Stimulated activated CD4-positive, alpha-beta T cell treated with anti-CD3 and anti-CD28 coated beads, Interleukin-15, amount 100 ng/mL, for 48 hours (primary cell): ENCODE measurements around the gene CGN.

Experiments used
- DNase-seq, 2 donors: peaks; one replicate each; pipeline ENCODE4 v3.0.0-alpha.2; 2020; ENCODE audit warnings: low read depth in 2 of 2

Gene CGN

DNA sequence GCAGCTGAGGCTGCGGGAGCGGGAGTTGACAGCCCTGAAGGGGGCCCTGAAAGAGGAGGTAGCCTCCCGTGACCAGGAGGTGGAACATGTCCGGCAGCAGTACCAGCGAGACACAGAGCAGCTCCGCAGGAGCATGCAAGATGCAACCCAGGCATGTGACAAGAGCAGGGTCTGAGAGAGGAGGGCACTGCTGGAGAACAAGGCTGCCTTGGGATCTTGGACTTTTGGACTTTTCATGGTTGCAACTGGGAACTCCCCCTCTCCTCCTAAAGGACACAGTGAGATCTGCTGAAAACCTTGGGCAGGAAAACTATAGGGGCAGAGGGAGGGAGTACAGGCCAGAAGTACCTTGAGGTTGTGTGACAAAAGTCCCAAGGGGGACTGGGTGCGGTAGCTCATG, 13.5 kb downstream of the CGN start:
- DNase-seq = no peak

DNA sequence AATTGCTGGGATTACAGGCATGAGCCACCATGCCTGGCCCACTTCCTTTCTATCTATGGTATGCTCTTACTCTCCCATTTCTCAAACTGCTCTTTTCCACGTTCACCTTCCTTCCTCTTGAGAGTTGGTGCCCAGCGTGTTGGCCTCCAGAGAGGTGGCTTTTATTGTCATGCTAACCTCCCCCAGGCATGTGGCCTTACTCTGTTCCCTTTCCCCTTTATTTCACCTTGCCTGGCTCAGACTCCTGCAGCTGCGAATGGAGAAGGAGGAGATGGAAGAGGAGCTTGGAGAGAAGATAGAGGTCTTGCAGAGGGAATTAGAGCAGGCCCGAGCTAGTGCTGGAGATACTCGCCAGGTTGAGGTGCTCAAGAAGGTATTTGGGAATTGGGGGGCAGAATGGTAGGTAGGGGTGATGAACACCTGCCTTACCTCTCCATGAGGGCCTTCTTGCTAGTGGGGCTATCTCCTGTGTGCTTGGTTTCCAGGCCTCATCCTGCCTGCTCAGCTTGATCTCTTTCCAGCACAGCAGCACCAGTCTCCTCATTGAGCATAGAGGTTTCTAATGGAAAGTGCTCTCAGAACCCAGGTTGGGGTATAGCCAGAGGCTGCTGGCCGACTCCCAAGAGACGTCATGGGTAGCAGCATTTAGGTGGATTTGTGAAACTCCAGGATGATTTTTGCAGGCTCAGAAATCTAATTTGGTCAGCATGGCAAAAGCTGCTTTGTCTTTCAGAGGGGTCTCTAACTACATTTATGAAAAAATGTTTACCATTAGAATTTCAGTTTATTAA, 15.7 kb downstream of the CGN start:
- DNase-seq = no peak

DNA sequence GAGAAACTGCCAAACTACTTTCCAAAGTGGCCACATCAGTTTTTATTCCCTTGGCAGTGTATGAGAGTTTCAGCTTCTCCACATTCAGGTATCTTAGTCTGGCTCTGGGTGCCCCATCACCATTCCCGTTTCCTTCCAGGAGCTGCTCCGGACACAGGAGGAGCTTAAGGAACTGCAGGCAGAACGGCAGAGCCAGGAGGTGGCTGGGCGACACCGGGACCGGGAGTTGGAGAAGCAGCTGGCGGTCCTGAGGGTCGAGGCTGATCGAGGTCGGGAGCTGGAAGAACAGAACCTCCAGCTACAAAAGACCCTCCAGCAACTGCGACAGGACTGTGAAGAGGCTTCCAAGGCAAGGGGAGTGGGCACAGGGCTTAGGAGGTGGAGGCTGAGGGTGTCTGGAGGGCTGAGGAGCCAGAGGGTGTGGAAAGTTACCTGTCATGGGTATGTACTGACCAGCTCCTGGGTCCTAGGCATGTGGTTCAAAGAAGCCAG, 18.1 kb downstream of the CGN start:
- no peak for DNase-seq

DNA sequence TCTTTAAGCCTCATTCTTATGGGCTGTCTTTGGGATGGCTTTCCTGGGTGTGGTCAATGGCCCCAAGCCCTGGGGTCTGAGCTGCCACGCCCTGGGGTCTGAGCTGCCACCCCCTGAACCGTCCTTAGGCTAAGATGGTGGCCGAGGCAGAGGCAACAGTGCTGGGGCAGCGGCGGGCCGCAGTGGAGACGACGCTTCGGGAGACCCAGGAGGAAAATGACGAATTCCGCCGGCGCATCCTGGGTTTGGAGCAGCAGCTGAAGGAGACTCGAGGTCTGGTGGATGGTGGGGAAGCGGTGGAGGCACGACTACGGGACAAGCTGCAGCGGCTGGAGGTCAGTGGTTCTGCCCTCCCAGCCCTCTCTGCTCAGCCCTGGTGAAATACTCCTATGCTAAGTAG, 18.6 kb downstream of the CGN start:
- no peak for DNase-seq

DNA sequence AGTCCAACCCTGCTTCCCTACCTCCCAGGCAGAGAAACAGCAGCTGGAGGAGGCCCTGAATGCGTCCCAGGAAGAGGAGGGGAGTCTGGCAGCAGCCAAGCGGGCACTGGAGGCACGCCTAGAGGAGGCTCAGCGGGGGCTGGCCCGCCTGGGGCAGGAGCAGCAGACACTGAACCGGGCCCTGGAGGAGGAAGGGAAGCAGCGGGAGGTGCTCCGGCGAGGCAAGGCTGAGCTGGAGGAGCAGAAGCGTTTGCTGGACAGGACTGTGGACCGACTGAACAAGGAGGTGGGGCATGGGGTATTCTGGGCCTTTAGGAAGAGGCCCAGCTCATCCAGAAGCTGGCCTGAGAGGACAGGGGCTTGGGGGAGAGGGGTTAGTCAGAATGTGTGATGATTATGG, 19.3 kb downstream of the CGN start:
- DNase-seq = no peak

DNA sequence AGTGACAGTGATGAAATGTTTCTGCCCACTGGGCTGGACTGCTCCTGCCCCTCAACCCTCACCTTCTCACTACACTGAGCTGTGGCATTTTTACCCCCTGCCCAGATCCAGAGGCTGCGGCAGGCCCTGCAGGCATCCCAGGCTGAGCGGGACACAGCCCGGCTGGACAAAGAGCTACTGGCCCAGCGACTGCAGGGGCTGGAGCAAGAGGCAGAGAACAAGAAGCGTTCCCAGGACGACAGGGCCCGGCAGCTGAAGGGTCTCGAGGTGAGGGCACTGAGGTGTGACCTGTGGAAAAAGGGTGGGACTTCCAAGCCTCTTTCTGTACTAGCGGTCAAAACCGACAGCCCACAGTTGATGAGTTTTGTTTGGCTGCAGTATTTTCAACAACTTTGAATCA, 22.7 kb downstream of the CGN start:
- DNase-seq = no peak

DNA sequence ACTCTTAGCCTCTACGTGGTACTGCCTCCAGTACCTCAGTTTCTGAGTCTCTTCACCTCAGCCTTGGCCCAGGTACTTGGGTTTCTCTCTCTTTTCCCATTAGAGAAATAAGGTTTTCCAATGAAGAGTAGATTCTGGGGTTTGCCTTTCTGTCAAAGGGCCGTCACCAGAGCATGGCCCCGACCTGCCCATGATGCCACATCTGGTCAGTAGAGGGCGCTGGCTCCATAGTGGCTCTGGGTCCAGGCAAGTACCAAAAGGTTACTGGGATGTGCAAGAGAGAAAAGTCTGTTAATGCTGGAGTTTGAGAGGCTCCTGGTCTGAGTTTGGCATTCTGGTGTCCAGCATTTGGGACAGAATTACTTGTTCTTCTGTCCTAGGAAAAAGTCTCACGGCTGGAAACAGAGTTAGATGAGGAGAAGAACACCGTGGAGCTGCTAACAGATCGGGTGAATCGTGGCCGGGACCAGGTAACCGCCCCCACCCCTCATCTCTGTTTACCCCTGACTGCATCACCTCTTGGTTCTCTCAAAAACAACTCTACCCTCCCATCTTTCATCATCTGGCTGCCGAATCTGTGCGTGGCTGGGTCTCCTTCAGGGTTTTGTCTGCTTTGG, 23.6 kb downstream of the CGN start:
- DNase-seq = peak; percentile 48 to 76

DNA sequence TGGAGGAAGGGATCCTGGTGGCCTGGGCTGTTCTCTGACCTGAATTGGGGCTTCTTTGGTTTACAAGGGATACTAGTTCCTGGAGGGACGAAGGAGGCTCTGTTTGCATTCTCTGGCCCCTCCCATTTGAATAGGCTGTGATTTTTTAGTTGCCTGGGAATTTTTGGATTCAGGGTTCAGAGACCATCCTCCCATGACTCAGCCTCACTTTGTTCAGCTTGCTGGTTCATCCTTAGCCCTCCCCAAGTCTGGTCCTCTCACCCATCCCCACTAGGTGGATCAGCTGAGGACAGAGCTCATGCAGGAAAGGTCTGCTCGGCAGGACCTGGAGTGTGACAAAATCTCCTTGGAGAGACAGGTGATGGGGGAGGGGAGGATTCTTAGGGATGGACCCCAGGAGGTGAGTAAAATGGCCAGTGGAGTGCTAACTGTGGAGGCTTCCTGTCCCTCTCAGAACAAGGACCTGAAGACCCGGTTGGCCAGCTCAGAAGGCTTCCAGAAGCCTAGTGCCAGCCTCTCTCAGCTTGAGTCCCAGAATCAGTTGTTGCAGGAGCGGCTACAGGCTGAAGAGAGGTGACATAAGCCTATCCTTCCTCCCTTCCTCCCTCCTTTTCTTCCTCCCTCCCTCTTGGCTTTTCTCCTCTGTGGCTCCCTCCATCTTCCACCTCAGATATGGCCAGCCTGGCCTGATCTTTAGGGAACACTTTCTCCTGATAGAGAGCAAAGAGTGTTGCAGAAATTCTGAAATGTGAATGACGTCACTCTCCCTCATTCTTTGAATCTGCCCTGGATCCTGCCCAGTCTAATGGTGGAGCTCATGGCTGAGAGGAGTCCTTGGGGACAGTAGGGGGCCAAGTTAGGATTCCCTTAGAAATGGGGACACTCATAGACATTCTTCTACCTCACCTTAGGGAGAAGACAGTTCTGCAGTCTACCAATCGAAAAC, 24.4 kb downstream of the CGN start:
- DNase-seq = no peak

DNA sequence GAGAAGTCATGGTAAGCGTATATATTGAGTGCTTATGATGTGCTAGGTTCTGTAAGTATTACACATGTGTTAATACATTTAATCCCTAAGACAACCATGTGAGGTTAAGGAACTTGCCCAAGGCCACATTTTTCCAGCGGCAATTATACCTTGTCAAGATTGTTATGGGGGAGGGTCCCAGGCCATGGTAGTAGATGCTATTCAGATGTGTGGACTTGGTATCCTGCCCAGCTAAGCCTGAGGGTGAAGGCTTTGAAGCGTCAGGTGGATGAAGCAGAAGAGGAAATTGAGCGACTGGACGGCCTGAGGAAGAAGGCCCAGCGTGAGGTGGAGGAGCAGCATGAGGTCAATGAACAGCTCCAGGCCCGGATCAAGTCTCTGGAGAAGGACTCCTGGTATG, 25.3 kb downstream of the CGN start:
- no peak for DNase-seq

DNA sequence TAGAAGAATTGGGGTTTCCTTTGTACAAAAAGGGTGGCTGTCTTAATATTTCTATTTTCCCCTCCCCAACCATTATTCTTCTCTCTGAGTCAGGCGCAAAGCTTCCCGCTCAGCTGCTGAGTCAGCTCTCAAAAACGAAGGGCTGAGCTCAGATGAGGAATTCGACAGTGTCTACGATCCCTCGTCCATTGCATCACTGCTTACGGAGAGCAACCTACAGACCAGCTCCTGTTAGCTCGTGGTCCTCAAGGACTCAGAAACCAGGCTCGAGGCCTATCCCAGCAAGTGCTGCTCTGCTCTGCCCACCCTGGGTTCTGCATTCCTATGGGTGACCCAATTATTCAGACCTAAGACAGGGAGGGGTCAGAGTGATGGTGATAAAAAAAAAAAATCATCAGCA, 25.9 kb downstream of the CGN start:
- no peak for DNase-seq

DNA sequence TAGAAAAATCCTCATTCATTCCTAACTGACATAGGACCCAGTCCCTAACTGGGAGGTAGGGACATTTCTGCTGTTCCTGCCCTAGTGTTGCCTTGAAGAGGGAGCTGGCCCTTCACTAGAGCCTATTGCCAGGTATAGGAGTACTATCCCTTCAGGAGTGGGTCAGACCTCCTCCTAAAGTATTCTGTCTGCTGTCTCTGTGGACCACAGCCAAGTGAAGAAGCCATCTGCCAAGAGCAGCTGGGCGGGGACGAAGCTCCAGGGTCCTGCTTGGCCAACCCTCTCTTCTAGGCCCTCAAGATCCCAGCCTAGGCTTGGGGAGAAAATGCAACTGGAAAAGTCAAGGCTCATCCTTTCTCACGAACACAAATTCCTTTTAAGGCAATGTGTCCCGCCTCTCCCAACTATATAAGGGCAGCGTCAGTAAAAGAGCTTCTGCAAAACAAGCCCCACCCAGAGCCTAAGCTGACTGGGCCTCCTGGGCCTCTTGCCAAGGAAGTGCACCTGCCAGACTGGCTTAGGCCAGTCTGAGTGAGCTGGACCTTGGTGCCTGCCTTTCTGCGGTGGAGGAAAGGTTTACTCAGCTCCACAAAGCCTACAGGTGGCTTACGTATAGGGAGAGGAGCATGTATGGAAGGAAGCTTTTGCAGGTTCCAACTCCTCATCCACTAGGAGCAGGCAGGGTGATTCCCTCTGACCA, 28.3 kb downstream of the CGN start:
- peak; percentile 8 to 10 for DNase-seq

DNA sequence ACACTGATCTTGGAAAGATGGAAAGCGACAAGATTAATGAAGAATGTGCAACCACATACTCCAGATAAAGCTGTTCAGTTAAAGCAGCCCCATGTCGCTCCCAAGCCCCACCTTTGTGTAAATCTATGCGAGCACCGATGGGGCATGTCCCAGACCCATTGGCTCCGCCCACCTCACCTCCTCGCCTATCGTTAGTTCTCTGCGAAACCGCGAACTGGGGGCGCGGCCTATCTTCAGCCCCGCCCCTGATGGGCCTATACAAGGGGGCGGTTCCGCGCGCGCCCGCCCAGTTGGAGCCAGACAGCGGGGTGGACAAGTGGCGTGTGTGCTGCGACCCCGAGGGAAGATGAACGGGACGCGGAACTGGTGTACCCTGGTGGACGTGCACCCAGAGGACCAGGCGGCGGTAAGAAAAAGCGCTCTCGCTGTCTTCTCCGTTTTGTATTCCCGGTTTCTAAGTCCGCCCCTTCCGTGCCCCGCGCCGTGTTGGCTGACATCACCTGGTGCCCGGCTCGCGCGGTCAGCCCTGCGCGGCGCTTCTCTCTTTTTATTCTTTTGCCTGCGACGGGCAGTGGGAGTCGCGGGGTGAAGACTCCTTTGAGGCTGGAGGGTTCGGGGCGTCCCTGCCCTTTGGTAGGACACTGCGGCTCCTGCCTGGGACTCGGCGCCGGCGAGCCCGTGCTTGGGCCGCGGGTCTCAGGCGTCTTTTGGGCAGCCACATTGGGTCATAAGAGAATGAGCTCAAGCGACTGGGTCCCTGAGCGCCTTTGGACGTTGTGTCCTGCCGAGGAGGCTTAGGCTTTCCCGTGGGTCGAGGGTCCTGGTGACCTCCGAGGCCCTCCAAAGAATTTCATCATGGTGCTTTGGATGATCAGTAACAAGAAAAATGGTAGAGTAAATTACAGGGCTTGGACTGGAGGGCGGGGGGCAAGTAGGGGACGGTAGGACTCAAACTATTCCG, 29.1 kb downstream of the CGN start, which contains the start of gene TUFT1:
TUFT1 (plus strand) TSS at position 289 of the 961 bp plus-strand sequence; CDS start at position 347, 58 bp downstream.
- peak; percentile 87 to 95 for DNase-seq

DNA sequence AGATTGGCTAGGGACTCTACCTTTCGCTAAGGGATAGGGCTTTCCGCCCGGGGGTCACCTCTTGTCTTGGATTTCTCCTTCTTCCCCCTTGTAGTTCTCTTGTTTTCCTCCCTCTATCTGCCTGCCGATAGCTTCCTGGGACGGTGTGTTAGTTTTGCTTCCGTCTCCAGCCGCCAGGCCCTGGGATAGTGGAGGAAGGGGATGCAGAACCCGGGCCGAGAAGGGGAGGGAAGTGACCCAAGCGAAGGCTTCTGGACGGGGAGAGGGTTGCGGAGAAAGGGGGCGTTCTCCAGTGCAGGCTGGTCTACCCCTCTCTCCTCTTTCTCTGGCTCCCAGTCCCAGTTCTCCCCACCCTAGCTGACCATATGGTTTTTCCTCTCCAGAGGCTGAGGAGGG, 29.8 kb downstream of the CGN start:
- no peak for DNase-seq

DNA sequence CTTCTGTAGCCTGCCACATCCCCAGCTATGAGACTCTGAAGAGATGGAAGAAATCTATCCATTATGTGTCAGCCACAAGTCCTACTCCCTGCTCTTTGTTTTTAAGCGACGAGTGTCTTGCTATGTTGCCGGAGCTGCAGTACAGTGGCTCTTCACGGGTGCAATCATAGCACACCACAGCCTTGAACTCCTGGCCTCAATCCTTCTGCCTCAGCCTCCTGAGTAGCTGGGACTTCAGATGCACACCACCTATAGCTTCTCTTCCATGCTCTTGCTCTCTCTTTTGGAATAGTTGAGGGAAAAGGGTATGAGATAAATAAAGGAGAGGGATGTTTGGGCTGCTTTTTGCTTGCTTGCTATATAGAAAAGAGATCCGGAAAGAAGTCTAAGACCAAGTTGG, 30.6 kb downstream of the CGN start:
- no peak for DNase-seq

DNA sequence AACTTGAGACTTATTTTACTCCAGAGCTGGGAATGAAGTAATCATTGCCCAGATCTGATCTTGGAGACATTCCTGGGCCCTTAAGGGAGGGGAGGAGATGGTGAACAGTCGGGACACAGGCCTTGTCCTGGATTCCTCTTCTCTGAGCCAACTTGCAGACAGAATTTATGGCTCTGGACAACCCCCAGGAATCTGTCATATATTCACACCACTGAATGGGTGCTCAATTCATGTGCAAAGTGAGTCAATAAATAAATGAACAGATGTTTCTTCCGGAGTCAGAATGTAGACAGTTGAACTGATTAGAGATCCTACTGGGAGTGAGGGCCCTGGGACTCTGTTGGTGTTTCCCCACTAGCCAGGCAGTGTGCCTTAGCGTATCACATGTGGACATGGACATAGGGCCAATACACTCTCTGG, 31.5 kb downstream of the CGN start:
- DNase-seq = no peak

DNA sequence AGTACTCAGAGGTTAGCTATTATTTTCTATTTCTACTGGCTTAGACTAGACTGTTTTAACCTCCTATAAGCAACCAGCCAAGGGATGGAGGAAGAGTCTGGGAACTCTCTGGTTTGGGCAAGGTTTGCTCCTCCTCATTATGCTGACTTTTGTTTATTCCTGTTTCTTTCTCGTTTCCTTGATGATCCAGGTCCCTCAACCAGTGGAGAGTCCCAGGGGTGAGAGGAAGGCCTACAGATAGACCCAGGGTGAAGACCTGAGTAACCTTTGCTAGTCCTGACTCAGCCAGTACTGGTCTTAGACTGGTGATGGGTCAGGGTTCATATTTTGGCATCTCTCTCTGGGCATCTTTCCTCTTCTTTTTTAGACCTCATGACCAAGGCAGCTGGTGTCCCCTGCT, 34.4 kb downstream of the CGN start:
- no peak for DNase-seq

DNA sequence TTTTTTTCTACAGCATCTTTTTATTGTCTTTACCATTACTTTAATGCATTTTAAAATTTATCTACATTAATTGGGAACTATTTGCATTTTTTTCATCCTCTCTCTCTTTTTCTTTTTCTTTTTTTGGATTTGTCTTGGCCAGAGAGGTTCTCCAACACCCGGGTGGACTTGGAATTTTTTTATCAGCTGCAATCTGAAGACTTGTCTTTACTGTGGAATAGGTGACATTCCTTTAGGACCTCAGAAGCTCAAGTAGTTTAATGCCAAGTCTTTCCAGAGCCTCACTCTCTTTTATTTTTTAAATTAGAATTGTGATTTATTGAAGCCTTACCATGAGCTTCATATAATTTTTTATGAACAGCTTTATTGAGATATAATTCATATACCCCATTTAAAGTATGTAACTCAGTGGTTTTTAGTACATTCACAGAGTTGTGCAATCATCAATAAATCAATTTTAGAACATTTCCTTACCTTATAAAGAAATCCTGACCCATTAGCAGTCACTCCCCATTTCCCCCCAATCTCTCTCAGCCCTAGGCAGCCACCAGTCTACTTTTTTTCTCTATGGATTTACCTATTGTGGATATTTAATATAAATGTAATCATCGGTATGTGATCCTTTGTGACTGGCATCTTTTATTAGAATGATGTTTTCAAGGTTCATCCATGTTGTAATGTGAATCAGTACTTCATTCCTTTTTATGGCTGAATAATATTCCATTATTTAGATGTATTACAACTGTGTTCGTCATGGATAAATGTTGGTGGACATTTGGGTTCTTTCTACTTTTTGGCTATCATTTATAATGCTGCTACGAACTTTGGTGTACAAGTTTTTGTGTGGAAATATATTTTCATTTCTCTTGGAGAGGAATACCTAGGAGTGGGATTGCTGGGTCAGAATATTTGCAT, 35.1 kb downstream of the CGN start:
- no peak for DNase-seq

DNA sequence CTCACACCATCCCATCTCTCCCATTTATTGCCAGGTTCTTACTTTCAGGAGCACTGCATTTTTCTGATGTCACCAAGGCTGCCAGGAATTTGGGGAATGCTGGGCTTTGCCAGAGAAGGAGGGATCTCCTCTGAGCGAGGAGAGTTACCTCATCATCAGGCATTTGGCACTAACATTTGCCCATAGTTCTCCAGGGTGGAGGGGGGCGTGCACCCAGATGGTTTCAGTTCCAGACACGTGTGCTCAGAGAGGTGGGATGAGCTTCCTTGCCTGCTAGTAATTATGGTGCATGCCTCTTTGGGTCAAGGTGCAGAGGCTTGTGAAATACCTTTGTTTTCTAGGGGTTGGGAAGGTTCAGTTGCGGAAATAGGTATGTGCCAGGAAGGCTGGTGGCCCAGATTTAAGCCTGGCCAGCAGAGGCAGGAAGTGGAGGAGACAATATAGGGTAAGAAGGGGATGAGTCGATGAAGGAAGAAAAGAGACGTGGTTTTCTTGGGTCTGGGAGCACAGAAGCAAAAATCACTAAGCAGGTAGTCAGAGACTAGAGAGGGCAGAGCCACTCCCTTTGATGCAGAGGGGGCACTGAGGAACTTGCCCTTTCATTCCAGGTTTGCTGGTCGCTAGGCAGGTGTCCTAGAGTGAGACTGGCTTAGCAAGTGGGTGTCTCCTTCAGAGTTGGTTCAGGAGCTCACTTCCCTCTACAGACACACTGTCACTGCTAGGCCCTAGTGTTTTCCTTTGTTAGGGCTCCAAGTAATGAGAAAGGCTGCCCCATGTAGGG, 36.1 kb downstream of the CGN start:
- DNase-seq = no peak

DNA sequence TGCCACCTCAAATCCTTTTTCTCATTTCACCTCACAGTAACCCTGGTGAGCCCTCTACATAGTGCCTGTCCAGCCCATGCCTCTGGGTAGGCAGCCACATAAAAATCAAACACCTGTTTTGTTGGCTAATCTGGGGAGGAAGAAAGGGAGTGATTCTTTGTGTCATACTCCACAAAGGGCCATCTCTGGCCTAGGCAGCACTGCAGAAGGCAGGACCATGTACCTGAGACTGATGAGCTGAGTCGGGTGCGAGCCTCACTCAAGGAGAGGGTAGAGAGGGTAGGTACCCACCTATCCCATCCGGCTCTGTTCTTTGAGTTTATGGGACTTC, 36.7 kb downstream of the CGN start:
- no peak for DNase-seq
